K562 (cell line): Measurements from ENCODE around the gene NT5DC4. TPM values are rescaled to one million over a fixed set of nuclear protein-coding genes. Genes with fewer than 3 reads are reported as not detected.

Source experiments
- ATAC-seq: fragments of 200-7000 bp; cut with Tn5 transposase; 3 replicates; pipeline ENCODE4 v1.9.1; 2020; ENCODE audit warnings: moderate library complexity
- BruUV-seq: library from RNA; stranded (reverse); fragments of 400-500 nt; replicated peaks from 2 replicates; lab custom pipeline; 2021; lab: Mats Ljungman, UMichigan
- CTCF ChIA-PET: fragments of 300-600 bp; formaldehyde crosslinking; extraction: SDS; loops from one replicate; lab custom pipeline; 2021; ENCODE audit warnings: low intra/inter-chr PET ratio; lab: Yijun Ruan, JAX
- POLR2A ChIA-PET: fragments of 300-600, 350-650 bp; sonication (Branson Sonifier 250); formaldehyde crosslinking; extraction: SDS; loops from one replicate; lab custom pipeline; 2021; ENCODE audit warnings: antibody characterized with exemption, inconsistent platforms; lab: Yijun Ruan, JAX
- DNase-seq, 4 experiments: peaks; one replicate each; pipeline versions ENCODE4 v3.0.0 to v3.0.0-alpha.2; 2011 to 2018; ENCODE audit warnings: low spot score in 3 of 4, mixed read lengths in 3 of 4; ENCODE audit errors: extremely low read depth in 1 of 4
- FAIRE-seq: peaks from 2 replicates; lab custom pipeline; 2011; peaks lifted over from hg19 to GRCh38; lab: Jason Lieb, UNC
- H2AFZ ChIP-seq: 2 replicates; pipeline ENCODE4 v1.6.0; 2011; ENCODE audit warnings: low read depth, low read length, control low read depth, inconsistent platforms
- H3K27ac ChIP-seq: fragments of 200-600 bp; 3 replicates; pipeline ENCODE4 v1.8.0; 2011; ENCODE audit warnings: low read depth, mild to moderate bottlenecking, control low read depth, inconsistent platforms, low read length, moderate library complexity, mixed read lengths; ENCODE audit errors: extremely low read depth
- H3K27me3 ChIP-seq, 2 experiments: fragments of 300-600 bp in 1 of 2; 2 replicates in 1 of 2; 3 replicates in 1 of 2; pipeline versions ENCODE4 v1.6.0 to v1.8.0; 2011; ENCODE audit warnings: inconsistent platforms in 2 of 2, low read length in 2 of 2, mild to moderate bottlenecking in 1 of 2, mixed read lengths in 1 of 2, moderate library complexity in 1 of 2; ENCODE audit not compliant: control insufficient read depth in 2 of 2, insufficient read depth in 2 of 2
- H3K36me3 ChIP-seq: fragments of 300-600 bp; 3 replicates; pipeline ENCODE4 v1.8.0; 2011; ENCODE audit warnings: mild to moderate bottlenecking, low read length, inconsistent platforms; ENCODE audit not compliant: control insufficient read depth, insufficient read depth
- H3K4me1 ChIP-seq, 2 experiments: fragments of 200-600 bp in 1 of 2; replicated peaks in 1 of 2; 2 replicates in 1 of 2; 3 replicates in 1 of 2; pipeline versions ENCODE4 v1.5.1 to v1.8.0; 2011; ENCODE audit warnings: inconsistent platforms in 2 of 2, low read length in 2 of 2, mild to moderate bottlenecking in 1 of 2, mixed read lengths in 1 of 2, moderate library complexity in 1 of 2; ENCODE audit not compliant: control insufficient read depth in 2 of 2, insufficient read depth in 2 of 2
- H3K4me2 ChIP-seq: 2 replicates; pipeline ENCODE4 v1.6.1; 2011; ENCODE audit warnings: low read length, control low read depth, inconsistent platforms, mixed read lengths; ENCODE audit not compliant: insufficient read depth
- H3K4me3 ChIP-seq: fragments of 200-600 bp; sonication (generic), shearing (Covaris generic); 2 replicates; pipeline ENCODE4 v1.5.1; 2016; ENCODE audit warnings: control low read depth, inconsistent platforms
- H3K79me2 ChIP-seq: fragments of 200-600 bp; 3 replicates; pipeline ENCODE4 v1.8.0; 2011; ENCODE audit warnings: low read length, inconsistent platforms; ENCODE audit not compliant: control insufficient read depth, insufficient read depth
- H3K9ac ChIP-seq, 2 experiments: 2 replicates each; pipeline versions ENCODE4 v1.6.0 to v1.6.1; 2011; ENCODE audit warnings: low read depth in 2 of 2, low read length in 2 of 2, control low read depth in 1 of 2, inconsistent platforms in 1 of 2, mild to moderate bottlenecking in 1 of 2, mixed read lengths in 1 of 2; ENCODE audit not compliant: insufficient read depth in 1 of 2
- H3K9me1 ChIP-seq: one replicate; pipeline ENCODE4 v1.6.0; 2011; ENCODE audit warnings: inconsistent platforms, mild to moderate bottlenecking, low read length, moderate library complexity; ENCODE audit not compliant: control insufficient read depth, insufficient read depth
- H3K9me3 ChIP-seq: replicated peaks from 2 replicates; pipeline ENCODE4 v1.5.1; 2011; ENCODE audit warnings: low read depth, low read length, inconsistent platforms; ENCODE audit not compliant: control insufficient read depth, insufficient read depth
- H4K20me1 ChIP-seq: replicated peaks from 2 replicates; pipeline ENCODE4 v1.6.1; 2011; ENCODE audit warnings: low read length, inconsistent platforms, mixed read lengths; ENCODE audit not compliant: control insufficient read depth, insufficient read depth
- DIDO1 ChIP-seq: fragments of 450-650 bp; IDR thresholded peaks from 2 replicates; pipeline ENCODE4 v1.6.1; 2016; ENCODE audit warnings: low read depth, missing biosample characterization, missing genetic modification characterization
- NCOA2 ChIP-seq, 2 experiments: fragments of 450-650 bp; IDR thresholded peaks; 2 replicates each; pipeline ENCODE4 v1.6.1; 2018; ENCODE audit warnings: mild to moderate bottlenecking in 2 of 2, moderate library complexity in 1 of 2; ENCODE audit not compliant: partially characterized antibody in 2 of 2
- NR1H2 ChIP-seq: sonication (generic); formaldehyde crosslinking; IDR thresholded peaks from 2 replicates; pipeline ENCODE4 v1.4.0; 2020; ENCODE audit warnings: mild to moderate bottlenecking, missing genetic modification reagents
- PKNOX1 ChIP-seq: fragments of 450-650 bp; IDR thresholded peaks from 2 replicates; pipeline ENCODE4 v1.6.1; 2016
- PURB ChIP-seq: sonication (generic); formaldehyde crosslinking; IDR thresholded peaks from 2 replicates; pipeline ENCODE4 v1.9.0; 2021; ENCODE audit warnings: low read depth, mild to moderate bottlenecking, missing genetic modification reagents
- RBM25 ChIP-seq: fragments of 200-400 bp; formaldehyde crosslinking; IDR thresholded peaks from 2 replicates; pipeline ENCODE4 v1.6.1; 2018; ENCODE audit warnings: low read length, low read depth, moderate library complexity; ENCODE audit not compliant: severe bottlenecking
- SIN3A ChIP-seq, 2 experiments: fragments of 150-350 bp in 1 of 2; IDR thresholded peaks; 2 replicates each; pipeline ENCODE4 v1.6.1; 2011 to 2016; ENCODE audit warnings: borderline replicate concordance in 2 of 2, low read depth in 2 of 2, low read length in 2 of 2, mild to moderate bottlenecking in 2 of 2, moderate library complexity in 2 of 2; ENCODE audit not compliant: control insufficient read depth in 1 of 2
- STAT5A ChIP-seq: IDR thresholded peaks from 2 replicates; pipeline ENCODE4 v1.6.1; 2012; ENCODE audit warnings: low read length, inconsistent platforms, borderline replicate concordance
- TRIM24 ChIP-seq, 2 experiments: fragments of 450-650 bp; IDR thresholded peaks; 2 replicates each; pipeline ENCODE4 v1.6.1; 2016
- ZNF165 ChIP-seq: fragments of 250-450 bp; sonication (Bioruptor Pico); IDR thresholded peaks from 2 replicates; pipeline ENCODE4 v1.4.0; 2020; ENCODE audit warnings: borderline replicate concordance
- ZNF316 ChIP-seq: fragments of 450-650 bp; IDR thresholded peaks from 2 replicates; pipeline ENCODE4 v1.6.1; 2016
- ZNF780A ChIP-seq: fragments of 250-450 bp; sonication (Bioruptor Pico); IDR thresholded peaks from 2 replicates; pipeline ENCODE4 v1.5.0; 2021; ENCODE audit warnings: mild to moderate bottlenecking
- WGBS: fragments of 100-300 bp; shearing (Covaris generic); methylation state at CpG from one replicate; pipeline ENCODE4 v1.1.6; 2016; ENCODE audit warnings: low coverage, mixed read lengths; ENCODE audit not compliant: insufficient coverage; ENCODE audit errors: missing lambda C conversion rate; 5-methylcytosine and 5-hydroxymethylcytosine counted together
- in situ Hi-C: fragments of 300-500 bp; cut with MboI; formaldehyde crosslinking; loops from 4 replicates; pipeline ENCODE4 v1.15.0; 2018; ENCODE audit warnings: inconsistent platforms, mixed read lengths
- intact Hi-C: fragments of 100-400 bp; cut with micrococcal nuclease; formaldehyde crosslinking; loops from 2 replicates; pipeline ENCODE4 v1.14.2; 2022
- polyA plus RNA-seq, 8 experiments: library from polyadenylated mRNA; depleted of rRNA in 4 of 8; stranded (reverse) in 5 of 8; unstranded in 3 of 8; fragments of >200 nt; fragmentation: Nextera tagmentation in 2 of 8; fragmentation: Illumina TruSeq in 1 of 8; extraction: Ambion mirVana in 2 of 8; extraction: Trizol in 1 of 8; gene quantifications; 2 replicates each; pipeline versions ENCODE4 v1.2.1 to v1.2.3, GENCODE V29; 2011 to 2014; ENCODE audit warnings: inconsistent platforms in 1 of 8, missing spikeins in 1 of 8
- total RNA-seq, 7 experiments: library from RNA; depleted of rRNA in 6 of 7; stranded (reverse); fragments of >200 nt in 6 of 7; fragmentation: Illumina TruSeq in 2 of 7; extraction: Trizol in 2 of 7; gene quantifications; 2 replicates each; pipeline versions ENCODE4 v1.2.1 to v1.2.3, GENCODE V29; 2011 to 2021; ENCODE audit warnings: low replicate concordance in 1 of 7

The NT5DC4 gene
- total and polyA plus RNA-seq, 9 of the 15 experiments (the other 6 are each of a cell fraction or from before 2014, with no cell fraction given): 0.44 to 6.9 (median 2.5) TPM

GRCh38 chr2:112703684-112704083, 17.1 kb upstream of the NT5DC4 start (continued):
- TF ChIP-seq SIN3A (IDR thresholded peaks at IDR 0.05; ENCODE audit: borderline replicate concordance in 2 of 2, control insufficient read depth in 1 of 2, low read depth in 2 of 2, low read length in 2 of 2) (no peak), ZNF316 (no peak), RBM25 (peak; percentile 54), ZNF165 (CRISPR knock-in tag) (no peak), DIDO1 (no peak), ZNF780A (CRISPR knock-in tag) (no peak), NCOA2 (IDR thresholded peaks at IDR 0.05; ENCODE audit: partially characterized antibody in 2 of 2) (no peak), TRIM24 (IDR thresholded peaks at IDR 0.05) (no peak), PURB (CRISPR knock-in tag) (no peak), NR1H2 (CRISPR knock-in tag) (no peak)
- TF ChIP-seq, all 486 proteins: peak for 2

- BruUV-seq: no TSS peak
- WGBS: 67% methylated on average over 4 of the region's 4 CpGs
- H4K20me1 ChIP-seq: no peaks in the 10 kb centered on the region
- H3K27me3 ChIP-seq: no peaks in the 10 kb centered on the region
- peak; percentile 20; the same call in 1 of the 2 replicates for TF ChIP-seq PKNOX1
- TF ChIP-seq STAT5A: no peak
- peak; percentile 70 for FAIRE-seq
- H3K36me3 ChIP-seq: no peaks in the 10 kb centered on the region
- H3K4me2 ChIP-seq: peak overlapping the region; percentile 61; the same call in 1 of the 2 replicates
- ChIA-PET POLR2A (interaction anchor here (0.6 to 2.9 kb wide), 7 partner anchors 13 to 569 kb away, joined by 3 to 19 read pairs (median 7); no protein-coding TSS in a partner anchor), CTCF (no interaction called here)
- no peaks in the 10 kb centered on the region for H3K9me1 ChIP-seq
- peak overlapping the region; percentile 73 for H3K27ac ChIP-seq
- peak; percentile 5 for ATAC-seq
- H3K4me3 ChIP-seq: no peak overlapping the region
- DNase-seq: peak in 1 of 4 experiments; percentile 35
- peak overlapping the region; percentile 92 for H2AFZ ChIP-seq
- H3K9me3 ChIP-seq: no peaks in the 10 kb centered on the region
- H3K79me2 ChIP-seq: no peaks in the 10 kb centered on the region
- peak overlapping the region; percentile 7 to 43; a peak in 2 of 4 replicates for H3K9ac ChIP-seq
- intact Hi-C loops: loop anchor here (5.0 kb wide), 1 partner anchor 58 kb away; the partner anchor contains the start of gene SLC20A1
- in situ Hi-C loops: no loop called here
- H3K4me1 ChIP-seq: peaks cover 29 to 57% of the 10 kb centered on the region in 2 experiments
These were observed 15.2 kb upstream of the NT5DC4 start for GRCh38 chr2:112705575-112705974.
